HEK293T (cell line): ENCODE measurements around the gene CD38.

Source experiments
- CTCF ChIA-PET: fragments of 350-600 bp; formaldehyde crosslinking; extraction: SDS; loops from one replicate; lab custom pipeline; 2021; ENCODE audit warnings: antibody characterized with exemption, inconsistent platforms; lab: Yijun Ruan, JAX
- POLR2A ChIA-PET: fragments of 350-600 bp; formaldehyde crosslinking; extraction: SDS; loops from one replicate; lab custom pipeline; 2020; ENCODE audit warnings: antibody characterized with exemption, inconsistent platforms; lab: Yijun Ruan, JAX
- DNase-seq: peaks from one replicate; pipeline ENCODE4 v3.0.0; 2012; ENCODE audit warnings: mixed read lengths; ENCODE audit errors: extremely low spot score
- ARNT ChIP-seq: fragments of 450-650 bp; IDR thresholded peaks from 2 replicates; pipeline ENCODE4 v1.6.1; 2017; ENCODE audit warnings: mild to moderate bottlenecking
- BHLHE40 ChIP-seq: fragments of 450-650 bp; IDR thresholded peaks from 2 replicates; pipeline ENCODE4 v1.6.1; 2016; ENCODE audit warnings: mild to moderate bottlenecking, moderate library complexity, borderline replicate concordance
- CTBP1 ChIP-seq: fragments of 450-650 bp; IDR thresholded peaks from 2 replicates; pipeline ENCODE4 v1.6.1; 2016; ENCODE audit warnings: borderline replicate concordance
- ELF4 ChIP-seq: fragments of 450-650 bp; IDR thresholded peaks from 2 replicates; pipeline ENCODE4 v1.6.1; 2017; ENCODE audit warnings: antibody characterized with exemption
- FOXA1 ChIP-seq: fragments of 450-650 bp; IDR thresholded peaks from 2 replicates; pipeline ENCODE4 v1.6.1; 2016; ENCODE audit warnings: mild to moderate bottlenecking
- FOXK2 ChIP-seq: fragments of 450-650 bp; IDR thresholded peaks from 2 replicates; pipeline ENCODE4 v1.6.1; 2016; ENCODE audit warnings: mild to moderate bottlenecking
- FOXM1 ChIP-seq: fragments of 450-650 bp; IDR thresholded peaks from 2 replicates; pipeline ENCODE4 v1.6.1; 2017; ENCODE audit warnings: mild to moderate bottlenecking, borderline replicate concordance
- HDGF ChIP-seq: fragments of 450-650 bp; IDR thresholded peaks from 2 replicates; pipeline ENCODE4 v1.6.1; 2017; ENCODE audit warnings: antibody characterized with exemption, borderline replicate concordance
- L3MBTL2 ChIP-seq: fragments of 450-650 bp; conservative IDR thresholded peaks from 2 replicates; pipeline ENCODE4 v1.6.1; 2016; ENCODE audit warnings: mild to moderate bottlenecking
- LEF1 ChIP-seq: fragments of 450-650 bp; IDR thresholded peaks from 2 replicates; pipeline ENCODE4 v1.6.1; 2017; ENCODE audit warnings: mild to moderate bottlenecking, borderline replicate concordance
- NFRKB ChIP-seq: fragments of 450-650 bp; IDR thresholded peaks from 2 replicates; pipeline ENCODE4 v1.6.1; 2016; ENCODE audit warnings: mild to moderate bottlenecking, moderate library complexity
- PKNOX1 ChIP-seq: fragments of 450-650 bp; IDR thresholded peaks from 2 replicates; pipeline ENCODE4 v1.6.1; 2016
- SP1 ChIP-seq: fragments of 450-650 bp; IDR thresholded peaks from 2 replicates; pipeline ENCODE4 v1.6.1; 2017
- SUZ12 ChIP-seq: fragments of 450-650 bp; IDR thresholded peaks from 2 replicates; pipeline ENCODE4 v1.6.1; 2016; ENCODE audit warnings: mild to moderate bottlenecking
- TARDBP ChIP-seq: fragments of 450-650 bp; IDR thresholded peaks from 2 replicates; pipeline ENCODE4 v1.6.1; 2016
- ZNF384 ChIP-seq: fragments of 450-650 bp; IDR thresholded peaks from 2 replicates; pipeline ENCODE4 v1.6.1; 2016

Gene CD38

DNA sequence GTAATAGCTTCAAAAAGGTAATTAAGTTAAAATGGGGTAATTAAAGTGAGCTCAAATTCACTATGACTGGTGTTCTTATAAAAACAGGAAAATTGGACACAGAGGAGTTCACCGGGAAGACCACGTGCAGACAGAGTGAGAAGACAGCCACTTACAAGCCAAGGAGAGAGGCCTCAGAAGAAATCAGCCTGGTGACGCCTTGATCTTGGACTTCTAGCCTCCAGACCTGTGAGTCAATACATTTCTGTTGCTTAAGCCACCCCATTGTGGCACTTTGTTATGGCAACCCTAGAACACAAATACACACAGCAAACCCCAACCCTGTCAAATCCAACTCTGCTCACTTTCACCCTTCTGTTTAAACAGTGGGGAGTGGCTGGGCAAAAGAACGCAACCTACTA, 4.1 kb upstream of the CD38 start:
- ChIA-PET POLR2A (no interaction called here), CTCF (no interaction called here)
- no peak for DNase-seq
- TF ChIP-seq FOXA1 (no peak), SP1 (no peak), CTBP1 (no peak), HDGF (no peak), ZNF384 (no peak), NFRKB (no peak), ARNT (no peak), SUZ12 (no peak)

DNA sequence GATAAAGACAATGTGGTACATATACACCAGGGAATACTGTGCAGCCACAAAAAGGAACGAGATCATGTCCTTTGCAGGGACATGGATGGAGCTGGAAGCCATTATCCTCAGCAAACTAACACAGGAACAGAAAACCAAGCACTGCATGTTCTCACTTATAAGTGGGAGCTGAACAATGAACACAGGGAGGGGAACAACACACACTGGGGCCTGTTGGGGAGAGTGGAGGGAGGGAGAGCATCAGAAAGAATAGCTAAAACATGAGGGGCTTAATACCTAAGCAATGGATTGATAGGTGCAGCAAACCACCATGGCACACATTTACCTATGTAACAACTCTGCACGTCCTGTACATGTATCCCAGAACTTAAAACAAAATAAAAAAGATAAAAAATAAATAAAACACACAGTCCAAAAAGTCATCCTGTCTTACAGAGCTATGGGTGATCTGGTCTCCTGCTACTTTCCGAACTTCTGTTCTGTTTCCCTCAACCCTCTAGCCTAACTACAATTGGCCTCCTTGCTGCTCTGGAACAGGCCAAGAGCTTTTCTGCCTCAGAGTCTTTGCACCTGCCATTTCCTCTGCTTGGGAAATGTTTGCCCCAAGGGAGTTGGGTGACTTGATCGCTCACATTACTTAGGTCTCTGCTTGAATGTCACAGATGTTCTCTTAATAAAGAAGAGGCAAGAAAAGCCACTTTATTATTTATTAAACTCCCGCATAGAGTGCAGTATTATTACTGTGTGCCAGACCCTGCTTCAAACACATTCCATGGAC, 1.1 kb upstream of the CD38 start:
- CTCF ChIA-PET = no interaction called here
- TF ChIP-seq LEF1 (no peak), NFRKB (no peak), FOXK2 (no peak), FOXM1 (no peak), ARNT (no peak), BHLHE40 (no peak), CTBP1 (no peak), SUZ12 (no peak), FOXA1 (no peak), SP1 (no peak), ELF4 (no peak), HDGF (no peak), TARDBP (no peak), ZNF384 (no peak)
- no peak for DNase-seq
- POLR2A ChIA-PET = no interaction called here

DNA sequence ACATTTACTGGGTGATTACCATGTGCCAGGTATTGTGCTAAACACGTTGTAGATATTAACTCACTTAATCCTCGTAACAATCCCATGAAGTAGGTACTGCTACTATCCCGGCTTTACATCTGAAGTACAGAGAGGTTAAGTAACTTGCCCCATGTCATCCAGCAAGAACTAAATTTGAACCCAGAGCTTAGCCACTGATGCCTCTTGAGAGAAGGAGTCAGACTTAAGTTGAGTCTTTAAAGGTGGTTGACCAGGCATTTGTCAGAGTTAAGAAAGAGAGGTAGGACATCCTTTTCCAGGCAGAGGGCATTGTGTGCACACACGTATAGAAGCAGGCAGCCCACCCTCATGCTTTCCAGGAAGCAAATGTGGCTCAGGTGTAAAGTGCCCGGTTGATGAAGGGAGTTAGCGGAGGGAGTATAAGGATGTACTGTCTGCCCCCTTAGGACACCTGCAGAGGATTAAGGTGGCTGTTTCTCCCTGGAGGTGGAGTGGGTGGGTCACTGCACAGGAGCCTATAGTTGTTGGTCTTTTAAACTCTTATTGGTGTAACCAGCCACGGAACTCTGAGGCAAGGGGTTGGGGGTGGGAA, 335 bp upstream of the CD38 start:
- TF ChIP-seq L3MBTL2 (no peak), CTBP1 (no peak), ELF4 (no peak), LEF1 (no peak), FOXM1 (no peak), SP1 (no peak)
- no peak for DNase-seq
- POLR2A ChIA-PET = no interaction called here
- CTCF ChIA-PET = no interaction called here

- no peak for TF ChIP-seq ZNF384
- no peak for TF ChIP-seq FOXA1
- no peak for TF ChIP-seq HDGF
- TF ChIP-seq FOXK2 = no peak
- no peak for TF ChIP-seq FOXM1
- TF ChIP-seq TARDBP = no peak
- ChIA-PET CTCF (no interaction called here), POLR2A (no interaction called here)
- DNase-seq = no peak
These were observed 1.2 kb downstream of the CD38 start for GRCh38 chr4:15779306-15779705.

DNA sequence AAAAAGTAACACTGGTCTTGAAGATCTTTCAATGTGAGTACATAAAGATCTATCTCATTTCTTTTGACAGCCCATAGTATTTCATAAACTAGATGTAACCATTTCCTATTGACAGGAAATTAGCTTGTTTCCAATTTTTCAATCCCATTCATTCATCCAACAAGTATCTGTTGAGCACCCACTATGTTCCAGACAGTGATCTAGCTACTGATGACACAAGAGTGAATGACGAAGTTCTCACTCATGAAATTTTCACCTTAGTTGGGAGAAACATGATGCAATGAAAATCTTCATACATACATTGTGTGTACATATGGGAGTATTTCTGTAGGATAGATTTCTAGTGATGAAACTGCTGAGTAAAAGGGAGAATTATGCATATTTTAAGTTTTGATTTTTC, 1.7 kb downstream of the CD38 start:
- CTCF ChIA-PET = no interaction called here
- DNase-seq = no peak
- TF ChIP-seq FOXK2 (no peak), BHLHE40 (no peak), TARDBP (no peak), SP1 (no peak), SUZ12 (no peak), LEF1 (no peak), PKNOX1 (no peak), NFRKB (no peak), ELF4 (no peak), ZNF384 (no peak), CTBP1 (no peak), FOXA1 (no peak), ARNT (no peak), L3MBTL2 (no peak), HDGF (no peak)
- POLR2A ChIA-PET = no interaction called here

DNA sequence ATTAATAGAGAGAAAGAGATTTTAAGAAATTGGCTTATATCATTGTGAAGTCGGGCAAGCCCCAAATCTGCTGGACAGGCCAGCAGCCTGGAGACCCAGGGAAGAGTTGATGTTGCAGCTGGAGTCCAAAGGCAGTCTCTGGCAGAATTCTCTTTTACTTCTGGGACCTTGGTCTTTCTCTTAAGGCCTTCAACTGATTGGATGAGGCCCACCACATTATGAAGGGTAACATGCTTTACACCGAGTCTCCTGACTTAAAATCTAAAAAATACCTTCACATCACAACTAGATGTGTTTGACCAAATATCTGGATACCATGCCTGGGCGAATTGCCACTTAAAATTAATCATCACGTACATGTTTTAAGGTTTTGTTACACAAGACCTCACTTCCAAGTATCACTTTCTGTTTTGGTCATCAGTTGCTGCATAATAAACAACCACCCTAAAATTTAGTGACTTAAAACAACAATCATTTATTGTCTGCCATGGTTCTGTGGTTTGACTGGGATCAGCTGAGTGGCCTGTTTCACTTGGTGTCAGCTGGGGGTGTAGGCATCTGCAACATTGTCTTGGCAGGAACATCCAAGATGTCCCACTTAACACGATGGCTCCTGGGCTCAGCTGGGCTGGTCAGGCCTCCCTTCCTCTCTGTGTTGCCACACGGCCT, 3.4 kb downstream of the CD38 start:
- ChIA-PET POLR2A (no interaction called here), CTCF (no interaction called here)
- no peak for TF ChIP-seq ELF4
- no peak for TF ChIP-seq FOXM1
- no peak for TF ChIP-seq FOXK2
- TF ChIP-seq NFRKB = no peak
- no peak for TF ChIP-seq TARDBP
- no peak for TF ChIP-seq SUZ12
- no peak for TF ChIP-seq SP1
- TF ChIP-seq L3MBTL2 = no peak
- TF ChIP-seq HDGF = no peak
- TF ChIP-seq FOXA1 = no peak
- no peak for TF ChIP-seq CTBP1
- no peak for DNase-seq

DNA sequence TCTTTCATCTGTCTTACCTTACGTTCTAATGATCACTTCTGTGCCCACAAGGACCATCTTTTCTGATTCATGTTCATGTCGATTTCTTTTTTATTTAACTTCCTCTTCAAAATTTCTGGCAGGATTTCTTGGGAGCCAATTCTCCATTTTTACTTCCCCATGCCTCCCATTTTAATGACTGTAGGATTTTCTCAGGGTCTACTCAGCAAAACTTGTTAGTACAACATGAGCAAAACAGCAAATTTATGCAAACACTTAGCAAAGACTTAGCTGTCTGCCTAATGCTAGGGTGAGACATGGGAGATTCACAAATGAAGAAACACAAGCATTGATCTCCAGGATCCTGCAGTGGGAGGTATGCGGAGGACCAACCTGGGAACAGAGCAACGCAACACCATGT, 5.5 kb downstream of the CD38 start:
- no peak for TF ChIP-seq ARNT
- no peak for TF ChIP-seq SUZ12
- TF ChIP-seq ELF4 = no peak
- TF ChIP-seq CTBP1 = no peak
- TF ChIP-seq ZNF384 = no peak
- POLR2A ChIA-PET = no interaction called here
- DNase-seq = no peak
- CTCF ChIA-PET = no interaction called here
